ENCODE measurements around the gene UBE4B.
A peak's percentile ranks its signal among the peaks of the same experiment; 100 is the strongest.

DNA sequence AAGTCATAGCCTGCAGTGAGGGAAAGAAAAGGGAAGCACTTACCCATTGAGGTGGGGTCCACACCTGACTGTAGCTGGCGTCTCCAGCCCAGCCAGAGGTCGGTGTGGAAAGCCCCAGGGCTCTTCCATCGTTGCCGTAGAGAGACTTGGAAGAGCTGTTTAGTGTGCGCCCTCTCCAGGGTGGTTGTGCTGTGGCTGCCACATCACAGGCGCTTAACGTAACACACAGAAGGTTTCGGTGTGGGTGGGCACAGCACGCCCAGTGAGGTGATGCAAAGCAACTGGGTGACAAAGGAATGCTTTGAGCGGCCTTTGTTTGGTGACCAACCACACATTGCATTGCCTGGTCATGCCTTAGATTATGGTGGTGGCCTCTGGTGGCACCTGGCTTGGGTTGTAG lies 140.8 kb downstream of the UBE4B start:
- TF ChIP-seq EED (IDR thresholded peaks at IDR 0.05; ENCODE audit: low read depth) (peak; percentile 80), RB1 (IDR thresholded peaks at IDR 0.05; ENCODE audit: borderline replicate concordance) (no peak), FOXM1 (IDR thresholded peaks at IDR 0.05; ENCODE audit: low read depth, low read length) (no peak), SP1 (IDR thresholded peaks at IDR 0.05; ENCODE audit: low read depth, low read length) (no peak), BACH1 (IDR thresholded peaks at IDR 0.05; ENCODE audit: borderline replicate concordance) (no peak)
- TF ChIP-seq, protein P1, sequence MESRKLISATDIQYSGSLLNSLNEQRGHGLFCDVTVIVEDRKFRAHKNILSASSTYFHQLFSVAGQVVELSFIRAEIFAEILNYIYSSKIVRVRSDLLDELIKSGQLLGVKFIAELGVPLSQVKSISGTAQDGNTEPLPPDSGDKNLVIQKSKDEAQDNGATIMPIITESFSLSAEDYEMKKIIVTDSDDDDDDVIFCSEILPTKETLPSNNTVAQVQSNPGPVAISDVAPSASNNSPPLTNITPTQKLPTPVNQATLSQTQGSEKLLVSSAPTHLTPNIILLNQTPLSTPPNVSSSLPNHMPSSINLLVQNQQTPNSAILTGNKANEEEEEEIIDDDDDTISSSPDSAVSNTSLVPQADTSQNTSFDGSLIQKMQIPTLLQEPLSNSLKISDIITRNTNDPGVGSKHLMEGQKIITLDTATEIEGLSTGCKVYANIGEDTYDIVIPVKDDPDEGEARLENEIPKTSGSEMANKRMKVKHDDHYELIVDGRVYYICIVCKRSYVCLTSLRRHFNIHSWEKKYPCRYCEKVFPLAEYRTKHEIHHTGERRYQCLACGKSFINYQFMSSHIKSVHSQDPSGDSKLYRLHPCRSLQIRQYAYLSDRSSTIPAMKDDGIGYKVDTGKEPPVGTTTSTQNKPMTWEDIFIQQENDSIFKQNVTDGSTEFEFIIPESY (IDR thresholded peaks at IDR 0.05), result no peak
- TF ChIP-seq, protein P2, sequence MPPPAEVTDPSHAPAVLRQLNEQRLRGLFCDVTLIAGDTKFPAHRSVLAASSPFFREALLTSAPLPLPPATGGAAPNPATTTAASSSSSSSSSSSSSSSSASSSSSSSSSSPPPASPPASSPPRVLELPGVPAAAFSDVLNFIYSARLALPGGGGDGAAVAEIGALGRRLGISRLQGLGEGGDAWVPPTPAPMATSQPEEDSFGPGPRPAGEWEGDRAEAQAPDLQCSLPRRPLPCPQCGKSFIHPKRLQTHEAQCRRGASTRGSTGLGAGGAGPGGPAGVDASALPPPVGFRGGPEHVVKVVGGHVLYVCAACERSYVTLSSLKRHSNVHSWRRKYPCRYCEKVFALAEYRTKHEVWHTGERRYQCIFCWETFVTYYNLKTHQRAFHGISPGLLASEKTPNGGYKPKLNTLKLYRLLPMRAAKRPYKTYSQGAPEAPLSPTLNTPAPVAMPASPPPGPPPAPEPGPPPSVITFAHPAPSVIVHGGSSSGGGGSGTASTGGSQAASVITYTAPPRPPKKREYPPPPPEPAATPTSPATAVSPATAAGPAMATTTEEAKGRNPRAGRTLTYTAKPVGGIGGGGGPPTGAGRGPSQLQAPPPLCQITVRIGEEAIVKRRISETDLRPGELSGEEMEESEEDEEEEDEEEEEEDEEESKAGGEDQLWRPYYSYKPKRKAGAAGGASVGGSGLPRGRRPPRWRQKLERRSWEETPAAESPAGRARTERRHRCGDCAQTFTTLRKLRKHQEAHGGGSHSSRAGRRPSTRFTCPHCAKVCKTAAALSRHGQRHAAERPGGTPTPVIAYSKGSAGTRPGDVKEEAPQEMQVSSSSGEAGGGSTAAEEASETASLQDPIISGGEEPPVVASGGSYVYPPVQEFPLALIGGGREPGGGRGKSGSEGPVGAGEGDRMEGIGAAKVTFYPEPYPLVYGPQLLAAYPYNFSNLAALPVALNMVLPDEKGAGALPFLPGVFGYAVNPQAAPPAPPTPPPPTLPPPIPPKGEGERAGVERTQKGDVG (CRISPR knock-in tag; IDR thresholded peaks at IDR 0.05), result no peak
- TF ChIP-seq, protein P3, sequence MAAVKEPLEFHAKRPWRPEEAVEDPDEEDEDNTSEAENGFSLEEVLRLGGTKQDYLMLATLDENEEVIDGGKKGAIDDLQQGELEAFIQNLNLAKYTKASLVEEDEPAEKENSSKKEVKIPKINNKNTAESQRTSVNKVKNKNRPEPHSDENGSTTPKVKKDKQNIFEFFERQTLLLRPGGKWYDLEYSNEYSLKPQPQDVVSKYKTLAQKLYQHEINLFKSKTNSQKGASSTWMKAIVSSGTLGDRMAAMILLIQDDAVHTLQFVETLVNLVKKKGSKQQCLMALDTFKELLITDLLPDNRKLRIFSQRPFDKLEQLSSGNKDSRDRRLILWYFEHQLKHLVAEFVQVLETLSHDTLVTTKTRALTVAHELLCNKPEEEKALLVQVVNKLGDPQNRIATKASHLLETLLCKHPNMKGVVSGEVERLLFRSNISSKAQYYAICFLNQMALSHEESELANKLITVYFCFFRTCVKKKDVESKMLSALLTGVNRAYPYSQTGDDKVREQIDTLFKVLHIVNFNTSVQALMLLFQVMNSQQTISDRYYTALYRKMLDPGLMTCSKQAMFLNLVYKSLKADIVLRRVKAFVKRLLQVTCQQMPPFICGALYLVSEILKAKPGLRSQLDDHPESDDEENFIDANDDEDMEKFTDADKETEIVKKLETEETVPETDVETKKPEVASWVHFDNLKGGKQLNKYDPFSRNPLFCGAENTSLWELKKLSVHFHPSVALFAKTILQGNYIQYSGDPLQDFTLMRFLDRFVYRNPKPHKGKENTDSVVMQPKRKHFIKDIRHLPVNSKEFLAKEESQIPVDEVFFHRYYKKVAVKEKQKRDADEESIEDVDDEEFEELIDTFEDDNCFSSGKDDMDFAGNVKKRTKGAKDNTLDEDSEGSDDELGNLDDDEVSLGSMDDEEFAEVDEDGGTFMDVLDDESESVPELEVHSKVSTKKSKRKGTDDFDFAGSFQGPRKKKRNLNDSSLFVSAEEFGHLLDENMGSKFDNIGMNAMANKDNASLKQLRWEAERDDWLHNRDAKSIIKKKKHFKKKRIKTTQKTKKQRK (IDR thresholded peaks at IDR 0.05; ENCODE audit: low read depth, low read length), result no peak
- TF ChIP-seq, protein P4, sequence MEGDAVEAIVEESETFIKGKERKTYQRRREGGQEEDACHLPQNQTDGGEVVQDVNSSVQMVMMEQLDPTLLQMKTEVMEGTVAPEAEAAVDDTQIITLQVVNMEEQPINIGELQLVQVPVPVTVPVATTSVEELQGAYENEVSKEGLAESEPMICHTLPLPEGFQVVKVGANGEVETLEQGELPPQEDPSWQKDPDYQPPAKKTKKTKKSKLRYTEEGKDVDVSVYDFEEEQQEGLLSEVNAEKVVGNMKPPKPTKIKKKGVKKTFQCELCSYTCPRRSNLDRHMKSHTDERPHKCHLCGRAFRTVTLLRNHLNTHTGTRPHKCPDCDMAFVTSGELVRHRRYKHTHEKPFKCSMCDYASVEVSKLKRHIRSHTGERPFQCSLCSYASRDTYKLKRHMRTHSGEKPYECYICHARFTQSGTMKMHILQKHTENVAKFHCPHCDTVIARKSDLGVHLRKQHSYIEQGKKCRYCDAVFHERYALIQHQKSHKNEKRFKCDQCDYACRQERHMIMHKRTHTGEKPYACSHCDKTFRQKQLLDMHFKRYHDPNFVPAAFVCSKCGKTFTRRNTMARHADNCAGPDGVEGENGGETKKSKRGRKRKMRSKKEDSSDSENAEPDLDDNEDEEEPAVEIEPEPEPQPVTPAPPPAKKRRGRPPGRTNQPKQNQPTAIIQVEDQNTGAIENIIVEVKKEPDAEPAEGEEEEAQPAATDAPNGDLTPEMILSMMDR (IDR thresholded peaks at IDR 0.05 in 2 of 3, conservative IDR thresholded peaks at IDR 0.05 in 1 of 3; ENCODE audit: control insufficient read depth in 2 of 3, extremely low read depth in 1 of 3, insufficient read depth in 1 of 3, low read depth in 3 of 3, low read length in 3 of 3), result peak; percentile 10 to 40 (median 22); a peak in 3 of 6 replicates
- TF ChIP-seq, protein P5, sequence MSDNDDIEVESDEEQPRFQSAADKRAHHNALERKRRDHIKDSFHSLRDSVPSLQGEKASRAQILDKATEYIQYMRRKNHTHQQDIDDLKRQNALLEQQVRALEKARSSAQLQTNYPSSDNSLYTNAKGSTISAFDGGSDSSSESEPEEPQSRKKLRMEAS (IDR thresholded peaks at IDR 0.05; ENCODE audit: low read depth, low read length), result no peak
